Naive thymus-derived CD4-positive, alpha-beta T cell (primary cell): Measurements from ENCODE around the gene HTD2. TPM values are rescaled to one million over a fixed set of nuclear protein-coding genes. Genes with fewer than 3 reads are reported as not detected.
"Not testable (repeated sequence)": the region's sequence is repeated elsewhere in the genome, so short reads cannot be mapped to it uniquely, and the experiment has no call there.

ENCODE experiments used
- ATAC-seq: fragments of 150-1000 bp; cut with Tn5 transposase; 2 replicates; pipeline ENCODE4 v1.10.0; 2021; ENCODE audit warnings: mild to moderate bottlenecking, moderate library complexity
- CTCF ChIA-PET: fragments of 350-600 bp; sonication (Branson Sonifier 250); formaldehyde crosslinking; loops from one replicate; lab custom pipeline; 2021; ENCODE audit warnings: antibody characterized with exemption; lab: Charles Lee
- POLR2A ChIA-PET: fragments of 350-600 bp; sonication (Branson Sonifier 250); formaldehyde crosslinking; loops from one replicate; lab custom pipeline; 2021; ENCODE audit warnings: antibody characterized with exemption, inconsistent platforms; lab: Charles Lee
- DNase-seq, 9 donors: peaks; one replicate each; pipeline versions ENCODE4 v3.0.0 to v3.0.0-alpha.2; 2020 to 2022; ENCODE audit warnings: mixed read lengths in 1 of 9
- H3K27ac ChIP-seq: one replicate; pipeline ENCODE4 v1.7.0; 2013; ENCODE audit warnings: mild to moderate bottlenecking, low read depth, low read length, moderate library complexity
- H3K27me3 ChIP-seq, 2 donors: one replicate each; pipeline ENCODE4 v1.7.0; 2013; ENCODE audit warnings: low read length in 2 of 2, mild to moderate bottlenecking in 2 of 2, moderate library complexity in 2 of 2; ENCODE audit not compliant: control insufficient read depth in 2 of 2, insufficient read depth in 2 of 2
- H3K36me3 ChIP-seq, 3 experiments: 1 replicate in 2 of 3; 2 replicates in 1 of 3; pipeline ENCODE4 v1.7.0; 2013; ENCODE audit warnings: low read length in 3 of 3, mild to moderate bottlenecking in 3 of 3, moderate library complexity in 1 of 3; ENCODE audit not compliant: insufficient read depth in 3 of 3, control insufficient read depth in 2 of 3
- H3K4me1 ChIP-seq, 2 donors: one replicate each; pipeline ENCODE4 v1.7.0; 2013; ENCODE audit warnings: low read length in 2 of 2, mild to moderate bottlenecking in 2 of 2, moderate library complexity in 1 of 2; ENCODE audit not compliant: control insufficient read depth in 2 of 2, insufficient read depth in 2 of 2
- H3K4me3 ChIP-seq: 2 replicates; pipeline ENCODE4 v1.7.0; 2013; ENCODE audit warnings: mild to moderate bottlenecking, low read length
- H3K9me3 ChIP-seq, 3 experiments: 1 replicate in 2 of 3; 2 replicates in 1 of 3; pipeline ENCODE4 v1.7.0; 2013; ENCODE audit warnings: low read length in 3 of 3; ENCODE audit not compliant: control insufficient read depth in 2 of 3
- H3K27ac Mint-ChIP-seq, 9 donors: one replicate each; pipeline ENCODE4 v1.8.0; 2020 to 2022; ENCODE audit warnings: mixed read lengths in 9 of 9, mild to moderate bottlenecking in 8 of 9, moderate library complexity in 5 of 9, inconsistent platforms in 2 of 9
- H3K27me3 Mint-ChIP-seq, 5 donors: one replicate each; pipeline ENCODE4 v1.8.0; 2021 to 2022; ENCODE audit warnings: mixed read lengths in 5 of 5, mild to moderate bottlenecking in 1 of 5
- H3K36me3 Mint-ChIP-seq, 5 donors: one replicate each; pipeline ENCODE4 v1.8.0; 2020 to 2022; ENCODE audit warnings: mixed read lengths in 5 of 5, mild to moderate bottlenecking in 3 of 5, inconsistent platforms in 1 of 5
- H3K4me1 Mint-ChIP-seq, 7 donors: one replicate each; pipeline ENCODE4 v1.8.0; 2020 to 2022; ENCODE audit warnings: mixed read lengths in 7 of 7, mild to moderate bottlenecking in 3 of 7, inconsistent platforms in 1 of 7
- H3K4me3 Mint-ChIP-seq, 10 donors: one replicate each; pipeline ENCODE4 v1.8.0; 2020 to 2022; ENCODE audit warnings: mild to moderate bottlenecking in 10 of 10, mixed read lengths in 10 of 10, moderate library complexity in 6 of 10, inconsistent platforms in 2 of 10
- H3K9me3 Mint-ChIP-seq, 11 donors: one replicate each; pipeline ENCODE4 v1.8.0; 2020 to 2022; ENCODE audit warnings: mixed read lengths in 11 of 11, mild to moderate bottlenecking in 4 of 11, inconsistent platforms in 1 of 11, moderate library complexity in 1 of 11
- intact Hi-C, 2 donors: fragments of 100-400 bp; cut with micrococcal nuclease; formaldehyde crosslinking; loops; one replicate each; pipeline ENCODE4 v1.15.1; 2023
- polyA plus RNA-seq, 2 donors: library from polyadenylated mRNA; unstranded; fragments of 300-500 nt; fragmentation: Illumina TruSeq; gene quantifications; one replicate each; pipeline ENCODE4 v1.2.3, GENCODE V29; 2021
- total RNA-seq, 6 experiments: library from RNA in 5 of 6; stranded (reverse) in 5 of 6; gene quantifications; 1 replicate in 5 of 6; 2 replicates in 1 of 6; pipeline ENCODE4 v1.2.3 and lab custom pipeline; 2021 to 2026

HTD2 gene
- total and polyA plus RNA-seq, 7 experiments from 2014 or later: 4.5 to 35.8 (median 10.4) TPM

DNA sequence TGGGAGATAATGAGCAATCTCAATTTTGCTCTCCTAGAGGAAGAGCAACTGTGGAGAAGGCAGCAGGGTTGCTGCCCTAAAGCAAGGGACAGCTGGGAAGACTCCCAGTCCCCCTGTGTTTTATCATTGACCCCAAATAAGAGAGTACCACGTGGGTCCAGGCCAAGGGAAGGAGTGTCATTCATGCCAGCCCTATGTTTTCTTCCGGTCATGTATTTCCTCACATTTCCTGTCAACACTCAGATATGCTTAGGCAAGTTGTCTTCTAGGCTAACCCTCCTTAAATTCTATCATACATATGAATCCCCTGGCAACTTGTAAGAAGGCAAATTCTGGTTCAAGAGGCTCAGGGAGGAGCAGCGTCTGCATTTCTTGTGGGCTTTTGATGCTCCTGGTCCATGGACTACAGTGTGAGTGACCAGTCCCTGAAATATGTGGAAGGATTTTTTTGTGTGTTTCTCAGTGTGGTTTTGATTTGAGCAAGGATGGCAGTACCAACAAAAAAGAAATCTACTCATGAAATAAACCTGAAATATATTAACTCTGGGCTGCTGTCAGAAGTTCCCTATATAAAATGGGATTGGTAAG lies 32.2 kb upstream of the HTD2 start:
- H3K4me1 Mint-ChIP-seq: peaks cover 0 to 5% (median 0%) of the 10 kb centered on the region in 7 donors
- no peaks in the 10 kb centered on the region for H3K9me3 ChIP-seq
- H3K27me3 Mint-ChIP-seq: no peaks in the 10 kb centered on the region
- intact Hi-C loops: no loop called here
- ATAC-seq: no peak
- H3K27ac ChIP-seq: no peak overlapping the region
- H3K4me1 ChIP-seq: no peaks in the 10 kb centered on the region
- peaks cover 0 to 7% (median 0%) of the 10 kb centered on the region in 11 donors for H3K9me3 Mint-ChIP-seq
- H3K4me3 ChIP-seq: no peak overlapping the region
- peaks cover 0 to 5% (median 0%) of the 10 kb centered on the region in 3 experiments for H3K36me3 ChIP-seq
- no peak overlapping the region for H3K4me3 Mint-ChIP-seq
- H3K27me3 ChIP-seq: no peaks in the 10 kb centered on the region
- peaks cover 16 to 74% (median 53%) of the 10 kb centered on the region in 5 donors for H3K36me3 Mint-ChIP-seq
- DNase-seq: no peak
- ChIA-PET POLR2A (no interaction called here), CTCF (no interaction called here)
- peak overlapping the region in 1 of 9 donors; percentile 51 for H3K27ac Mint-ChIP-seq

DNA sequence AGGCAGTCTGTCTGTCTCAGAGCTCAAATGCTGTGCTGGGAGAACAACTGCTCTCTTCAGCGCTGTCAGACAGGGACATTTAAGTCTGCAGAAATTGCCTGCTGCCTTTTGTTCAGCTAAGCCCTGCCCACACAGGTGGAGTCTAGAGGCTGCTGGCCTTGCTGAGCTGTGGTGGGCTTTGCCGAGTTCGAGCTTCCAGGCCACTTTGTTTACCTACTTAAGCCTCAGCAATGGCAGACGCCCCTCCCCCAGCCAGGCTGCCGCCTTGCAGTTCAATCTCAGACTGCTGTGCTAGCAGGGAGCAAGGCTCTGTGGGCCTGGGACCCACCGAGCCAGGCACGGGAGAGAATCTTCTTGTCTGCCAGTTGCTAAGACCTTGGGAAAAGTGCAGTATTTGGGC lies 25.3 kb upstream of the HTD2 start:
- intact Hi-C loops: no loop called here
- no peaks in the 10 kb centered on the region for H3K27me3 ChIP-seq
- H3K27ac ChIP-seq: no peak overlapping the region
- H3K27me3 Mint-ChIP-seq: no peaks in the 10 kb centered on the region
- H3K36me3 Mint-ChIP-seq: peaks cover 14 to 69% (median 46%) of the 10 kb centered on the region in 5 donors
- no peak for ATAC-seq
- no peak overlapping the region for H3K4me3 ChIP-seq
- H3K4me1 ChIP-seq: no peaks in the 10 kb centered on the region
- H3K9me3 ChIP-seq: no peaks in the 10 kb centered on the region
- peaks cover 0 to 8% (median 0%) of the 10 kb centered on the region in 7 donors for H3K4me1 Mint-ChIP-seq
- ChIA-PET CTCF (interaction anchor here (0.6 kb wide), 2 partner anchors 47 to 244 kb away, joined by 3 read pairs; no protein-coding TSS in a partner anchor), POLR2A (interaction anchor here (0.5 kb wide), 1 partner anchor 43 kb away, joined by 3 read pairs; no protein-coding TSS in a partner anchor)
- peaks cover 0 to 5% (median 0%) of the 10 kb centered on the region in 11 donors for H3K9me3 Mint-ChIP-seq
- DNase-seq: no peak
- H3K27ac Mint-ChIP-seq: no peak overlapping the region
- H3K4me3 Mint-ChIP-seq: no peak overlapping the region
- H3K36me3 ChIP-seq: peaks cover 0 to 6% (median 0%) of the 10 kb centered on the region in 3 experiments

DNA sequence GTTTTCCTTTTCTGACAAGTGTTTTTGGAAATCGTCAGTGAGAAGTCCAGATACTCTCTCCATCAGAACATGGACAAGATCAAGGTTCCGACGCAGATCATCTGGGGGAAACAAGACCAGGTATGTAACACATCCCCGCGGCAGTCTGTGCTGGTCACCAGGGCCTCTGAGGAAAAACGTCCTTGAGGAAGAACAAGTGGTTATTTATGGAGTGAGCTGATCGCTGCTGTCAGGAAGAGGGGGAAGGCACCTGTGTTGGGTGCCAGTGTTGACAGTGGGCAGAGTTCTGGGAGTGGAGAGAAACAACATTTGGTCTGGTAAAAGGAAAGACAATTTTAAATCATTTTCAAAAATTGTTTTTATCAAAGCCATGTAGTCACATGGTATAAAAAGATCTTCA lies 21.0 kb upstream of the HTD2 start:
- intact Hi-C loops: no loop called here
- Mint-ChIP-seq H3K4me1 (peaks cover 0 to 4% (median 0%) of the 10 kb centered on the region in 7 donors), H3K4me3 (no peak overlapping the region), H3K27me3 (no peaks in the 10 kb centered on the region), H3K36me3 (peaks cover 3 to 42% (median 20%) of the 10 kb centered on the region in 5 donors), H3K27ac (no peak overlapping the region), H3K9me3 (no peaks in the 10 kb centered on the region)
- H3K27me3 ChIP-seq: no peaks in the 10 kb centered on the region
- no peak overlapping the region for H3K4me3 ChIP-seq
- ATAC-seq (no peak), DNase-seq (no peak)
- H3K9me3 ChIP-seq: no peaks in the 10 kb centered on the region
- H3K27ac ChIP-seq: no peak overlapping the region
- ChIA-PET CTCF (no interaction called here), POLR2A (interaction anchor here (0.6 kb wide), 1 partner anchor 77 kb away, joined by 3 read pairs; no protein-coding TSS in a partner anchor)
- H3K36me3 ChIP-seq: peaks cover 0 to 6% (median 0%) of the 10 kb centered on the region in 3 experiments
- no peaks in the 10 kb centered on the region for H3K4me1 ChIP-seq

DNA sequence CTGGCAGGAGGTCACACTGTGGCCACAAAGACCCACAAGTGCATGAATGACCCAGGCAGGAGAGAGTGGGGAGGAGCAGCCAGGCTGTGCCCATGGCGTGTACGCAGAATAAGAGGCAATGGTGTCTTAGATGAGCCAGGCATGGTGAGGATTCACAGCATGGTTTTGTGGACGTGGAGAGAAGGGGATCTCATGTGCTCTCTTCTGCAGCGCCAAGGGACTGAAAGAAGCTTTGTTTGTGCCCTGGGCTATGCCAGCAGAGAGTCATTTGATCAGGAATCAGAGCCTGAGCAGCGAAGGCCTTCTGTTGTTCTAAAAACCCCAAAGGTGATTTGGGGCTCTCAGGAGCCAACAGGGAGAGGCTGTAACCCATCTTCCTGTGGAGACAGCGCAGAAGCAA lies 19.0 kb upstream of the HTD2 start:
- no peak overlapping the region for H3K4me3 ChIP-seq
- ATAC-seq (no peak), DNase-seq (no peak)
- intact Hi-C loops: no loop called here
- H3K4me1 ChIP-seq: no peaks in the 10 kb centered on the region
- no peaks in the 10 kb centered on the region for H3K9me3 ChIP-seq
- no peak overlapping the region for H3K4me3 Mint-ChIP-seq
- no peak overlapping the region for H3K27ac ChIP-seq
- peaks cover 4 to 41% (median 17%) of the 10 kb centered on the region in 5 donors for H3K36me3 Mint-ChIP-seq
- H3K27me3 Mint-ChIP-seq: no peaks in the 10 kb centered on the region
- H3K27ac Mint-ChIP-seq: no peak overlapping the region
- H3K9me3 Mint-ChIP-seq: peaks cover 0 to 1% (median 0%) of the 10 kb centered on the region in 11 donors
- peaks cover 0 to 6% (median 0%) of the 10 kb centered on the region in 3 experiments for H3K36me3 ChIP-seq
- POLR2A ChIA-PET: no interaction called here
- CTCF ChIA-PET: no interaction called here
- H3K4me1 Mint-ChIP-seq: peaks cover 0 to 4% (median 0%) of the 10 kb centered on the region in 7 donors
- no peaks in the 10 kb centered on the region for H3K27me3 ChIP-seq

DNA sequence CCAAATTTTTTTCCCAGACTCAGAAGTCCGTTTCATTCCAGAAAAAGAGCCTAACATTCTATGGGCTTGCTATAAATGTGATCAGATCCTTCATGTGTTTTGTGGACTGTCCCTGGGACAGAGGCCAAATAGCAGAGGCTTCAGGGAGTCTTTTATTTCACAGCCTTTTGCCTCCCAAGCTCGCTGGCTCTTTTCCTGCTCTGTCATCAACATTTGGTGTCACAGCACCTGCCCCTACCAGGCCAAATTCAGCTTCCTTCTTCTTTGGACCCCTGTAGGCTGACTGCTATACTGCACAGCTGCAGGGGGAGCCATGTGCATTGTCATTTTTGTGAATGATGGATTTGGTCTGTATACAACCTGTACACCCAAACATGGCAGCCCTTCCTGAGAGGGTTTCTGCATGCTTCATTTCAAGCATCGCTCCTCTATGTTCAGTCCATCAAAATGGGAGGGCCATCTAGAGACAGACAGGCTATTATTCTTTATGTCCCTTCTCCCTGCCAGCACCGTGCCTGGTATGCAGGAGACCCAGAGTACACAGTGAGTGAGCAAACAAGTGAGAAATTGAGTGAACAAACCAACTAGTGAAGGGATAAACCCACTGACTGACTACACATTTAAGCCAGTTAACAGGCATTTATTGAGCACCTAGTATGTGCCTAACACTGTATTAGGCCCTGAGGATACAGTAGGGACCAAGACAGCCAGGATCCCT lies 18.1 kb upstream of the HTD2 start:
- intact Hi-C loops: no loop called here
- Mint-ChIP-seq H3K9me3 (peaks cover 0 to 1% (median 0%) of the 10 kb centered on the region in 11 donors), H3K27me3 (no peaks in the 10 kb centered on the region), H3K27ac (no peak overlapping the region), H3K36me3 (peaks cover 4 to 40% (median 17%) of the 10 kb centered on the region in 5 donors), H3K4me1 (peaks cover 0 to 4% (median 0%) of the 10 kb centered on the region in 7 donors), H3K4me3 (no peak overlapping the region)
- ChIA-PET POLR2A (no interaction called here), CTCF (no interaction called here)
- Histone ChIP-seq H3K36me3 (peaks cover 0 to 6% (median 0%) of the 10 kb centered on the region in 3 experiments), H3K27me3 (no peaks in the 10 kb centered on the region), H3K4me3 (no peak overlapping the region), H3K4me1 (no peaks in the 10 kb centered on the region), H3K9me3 (no peaks in the 10 kb centered on the region), H3K27ac (no peak overlapping the region)
- ATAC-seq (no peak), DNase-seq (no peak)

DNA sequence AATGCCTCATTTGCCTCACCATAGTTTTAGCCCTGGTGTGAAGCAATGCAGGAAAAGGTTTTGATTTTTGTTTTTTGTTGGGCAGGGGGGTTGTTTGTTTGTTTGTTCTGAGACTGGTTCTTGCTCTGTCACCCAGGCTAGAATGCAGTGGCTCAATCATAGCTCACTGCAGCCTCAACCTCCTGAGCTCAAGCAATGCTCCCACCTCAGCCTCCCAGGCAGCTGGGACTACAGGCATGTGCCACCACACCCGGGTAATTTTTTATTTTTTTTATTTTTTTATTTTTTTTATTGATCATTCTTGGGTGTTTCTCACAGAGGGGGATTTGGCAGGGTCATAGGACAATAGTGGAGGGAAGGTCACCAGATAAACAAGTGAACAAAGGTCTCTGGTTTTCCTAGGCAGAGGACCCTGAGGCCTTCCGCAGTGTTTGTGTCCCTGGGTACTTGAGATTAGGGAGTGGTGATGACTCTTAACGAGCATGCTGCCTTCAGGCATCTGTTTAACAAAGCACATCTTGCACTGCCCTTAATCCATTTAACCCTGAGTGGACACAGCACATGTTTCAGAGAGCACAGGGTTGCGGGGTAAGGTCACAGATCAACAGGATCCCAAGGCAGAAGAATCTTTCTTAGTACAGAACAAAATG lies 17.2 kb upstream of the HTD2 start:
- CTCF ChIA-PET, H3K9me3 ChIP-seq, H3K27me3 Mint-ChIP-seq, H3K36me3 ChIP-seq, H3K4me1 Mint-ChIP-seq, H3K9me3 Mint-ChIP-seq, POLR2A ChIA-PET, H3K4me3 ChIP-seq, H3K27me3 ChIP-seq, intact Hi-C loops, DNase-seq, H3K27ac Mint-ChIP-seq, ATAC-seq, H3K27ac ChIP-seq, H3K4me3 Mint-ChIP-seq, H3K4me1 ChIP-seq: not testable (repeated sequence)
- peaks cover 4 to 40% (median 15%) of the 10 kb centered on the region in 5 donors for H3K36me3 Mint-ChIP-seq
